HL-60 (cell line): ENCODE results near the gene ZDHHC5.
"Not testable (repeated sequence)": the region's sequence is repeated elsewhere in the genome, so short reads cannot be mapped to it uniquely, and the experiment has no call there.

ENCODE experiments used
- DNase-seq, 2 experiments: peaks; one replicate each; pipeline ENCODE4 v3.0.0-alpha.2; 2010 to 2020; ENCODE audit warnings: low read depth in 1 of 2, low spot score in 1 of 2
- H3K27ac ChIP-seq: fragments of 250-450 bp; sonication (Bioruptor Pico); replicated peaks from 2 replicates; pipeline ENCODE4 v1.5.1; 2020; ENCODE audit warnings: mild to moderate bottlenecking, moderate library complexity
- H3K27me3 ChIP-seq: fragments of 250-450 bp; sonication (Bioruptor Pico); 2 replicates; pipeline ENCODE4 v1.5.1; 2021; ENCODE audit warnings: mild to moderate bottlenecking, moderate library complexity; ENCODE audit not compliant: insufficient read depth, poor library complexity, severe bottlenecking
- H3K4me3 ChIP-seq: replicated peaks from 2 replicates; pipeline ENCODE4 v1.5.1; 2011; ENCODE audit warnings: mild to moderate bottlenecking, control low read depth, low read length; ENCODE audit not compliant: insufficient read depth
- GABPA ChIP-seq: IDR thresholded peaks from 2 replicates; pipeline ENCODE4 v1.6.1; 2012; ENCODE audit warnings: low read depth
- POLR2AphosphoS5 ChIP-seq: IDR thresholded peaks from 2 replicates; pipeline ENCODE4 v1.6.1; 2012; ENCODE audit warnings: low read depth
- SPI1 ChIP-seq: IDR thresholded peaks from 2 replicates; pipeline ENCODE4 v1.6.1; 2012; ENCODE audit warnings: low read depth, mild to moderate bottlenecking, borderline replicate concordance
- TF ChIP-seq, protein P1 (sequence below): IDR thresholded peaks from one replicate; pipeline ENCODE4 v1.5.1; 2011; ENCODE audit warnings: low read length, control low read depth, inconsistent platforms; ENCODE audit not compliant: insufficient read depth
- TF ChIP-seq, protein P2 (sequence below): IDR thresholded peaks from 2 replicates; pipeline ENCODE4 v1.6.1; 2012; ENCODE audit warnings: low read depth; ENCODE audit not compliant: insufficient replicate concordance

The ZDHHC5 gene

DNA sequence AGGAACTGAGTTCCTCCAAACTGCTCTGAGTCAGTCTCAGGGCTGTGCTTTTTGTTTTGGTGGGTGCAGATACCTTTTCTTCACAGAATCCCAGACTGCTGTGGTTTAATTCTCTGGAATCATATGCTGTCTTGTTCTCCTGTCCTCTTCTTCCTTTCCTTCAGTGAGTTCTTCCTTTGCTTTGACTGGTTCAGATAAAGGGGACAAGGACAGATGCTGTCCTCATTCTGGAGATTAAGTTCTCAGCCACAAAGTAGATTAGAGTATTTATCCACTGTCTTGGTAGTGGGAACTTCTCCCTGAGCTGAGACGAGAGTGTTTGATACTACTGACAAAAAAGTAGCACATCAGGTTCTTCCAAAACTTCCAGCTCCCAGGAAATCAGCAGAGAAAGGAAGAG lies 13.3 kb downstream of the ZDHHC5 start:
- TF ChIP-seq, protein P1, sequence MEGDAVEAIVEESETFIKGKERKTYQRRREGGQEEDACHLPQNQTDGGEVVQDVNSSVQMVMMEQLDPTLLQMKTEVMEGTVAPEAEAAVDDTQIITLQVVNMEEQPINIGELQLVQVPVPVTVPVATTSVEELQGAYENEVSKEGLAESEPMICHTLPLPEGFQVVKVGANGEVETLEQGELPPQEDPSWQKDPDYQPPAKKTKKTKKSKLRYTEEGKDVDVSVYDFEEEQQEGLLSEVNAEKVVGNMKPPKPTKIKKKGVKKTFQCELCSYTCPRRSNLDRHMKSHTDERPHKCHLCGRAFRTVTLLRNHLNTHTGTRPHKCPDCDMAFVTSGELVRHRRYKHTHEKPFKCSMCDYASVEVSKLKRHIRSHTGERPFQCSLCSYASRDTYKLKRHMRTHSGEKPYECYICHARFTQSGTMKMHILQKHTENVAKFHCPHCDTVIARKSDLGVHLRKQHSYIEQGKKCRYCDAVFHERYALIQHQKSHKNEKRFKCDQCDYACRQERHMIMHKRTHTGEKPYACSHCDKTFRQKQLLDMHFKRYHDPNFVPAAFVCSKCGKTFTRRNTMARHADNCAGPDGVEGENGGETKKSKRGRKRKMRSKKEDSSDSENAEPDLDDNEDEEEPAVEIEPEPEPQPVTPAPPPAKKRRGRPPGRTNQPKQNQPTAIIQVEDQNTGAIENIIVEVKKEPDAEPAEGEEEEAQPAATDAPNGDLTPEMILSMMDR: no peak
- TF ChIP-seq GABPA (no peak), SPI1 (no peak), POLR2AphosphoS5 (no peak)
- TF ChIP-seq, protein P2, sequence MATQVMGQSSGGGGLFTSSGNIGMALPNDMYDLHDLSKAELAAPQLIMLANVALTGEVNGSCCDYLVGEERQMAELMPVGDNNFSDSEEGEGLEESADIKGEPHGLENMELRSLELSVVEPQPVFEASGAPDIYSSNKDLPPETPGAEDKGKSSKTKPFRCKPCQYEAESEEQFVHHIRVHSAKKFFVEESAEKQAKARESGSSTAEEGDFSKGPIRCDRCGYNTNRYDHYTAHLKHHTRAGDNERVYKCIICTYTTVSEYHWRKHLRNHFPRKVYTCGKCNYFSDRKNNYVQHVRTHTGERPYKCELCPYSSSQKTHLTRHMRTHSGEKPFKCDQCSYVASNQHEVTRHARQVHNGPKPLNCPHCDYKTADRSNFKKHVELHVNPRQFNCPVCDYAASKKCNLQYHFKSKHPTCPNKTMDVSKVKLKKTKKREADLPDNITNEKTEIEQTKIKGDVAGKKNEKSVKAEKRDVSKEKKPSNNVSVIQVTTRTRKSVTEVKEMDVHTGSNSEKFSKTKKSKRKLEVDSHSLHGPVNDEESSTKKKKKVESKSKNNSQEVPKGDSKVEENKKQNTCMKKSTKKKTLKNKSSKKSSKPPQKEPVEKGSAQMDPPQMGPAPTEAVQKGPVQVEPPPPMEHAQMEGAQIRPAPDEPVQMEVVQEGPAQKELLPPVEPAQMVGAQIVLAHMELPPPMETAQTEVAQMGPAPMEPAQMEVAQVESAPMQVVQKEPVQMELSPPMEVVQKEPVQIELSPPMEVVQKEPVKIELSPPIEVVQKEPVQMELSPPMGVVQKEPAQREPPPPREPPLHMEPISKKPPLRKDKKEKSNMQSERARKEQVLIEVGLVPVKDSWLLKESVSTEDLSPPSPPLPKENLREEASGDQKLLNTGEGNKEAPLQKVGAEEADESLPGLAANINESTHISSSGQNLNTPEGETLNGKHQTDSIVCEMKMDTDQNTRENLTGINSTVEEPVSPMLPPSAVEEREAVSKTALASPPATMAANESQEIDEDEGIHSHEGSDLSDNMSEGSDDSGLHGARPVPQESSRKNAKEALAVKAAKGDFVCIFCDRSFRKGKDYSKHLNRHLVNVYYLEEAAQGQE: no peak
- no peak for DNase-seq
- no peak overlapping the region for H3K27ac ChIP-seq
- no peaks in the 10 kb centered on the region for H3K27me3 ChIP-seq
- H3K4me3 ChIP-seq: no peak overlapping the region

DNA sequence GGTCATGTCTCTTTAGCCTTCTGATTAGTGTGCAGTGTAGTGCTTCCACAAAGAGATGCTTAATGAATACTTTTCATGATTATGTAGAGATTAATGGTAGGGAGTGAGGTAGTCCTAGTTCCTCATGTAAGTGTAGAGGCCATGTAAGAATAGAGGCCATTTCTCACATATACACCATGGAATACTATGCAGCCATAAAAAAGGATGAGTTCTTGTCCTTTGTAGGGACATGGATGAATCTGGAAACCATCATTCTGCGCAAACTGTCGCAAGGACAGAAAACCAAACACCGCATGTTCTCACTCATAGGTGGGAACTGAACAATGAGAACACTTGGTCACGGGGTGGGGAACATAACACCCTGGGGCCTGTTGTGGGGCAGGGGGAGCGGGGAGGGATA lies 22.6 kb downstream of the ZDHHC5 start:
- DNase-seq, H3K4me3 ChIP-seq, H3K27me3 ChIP-seq, H3K27ac ChIP-seq: not testable (repeated sequence)

DNA sequence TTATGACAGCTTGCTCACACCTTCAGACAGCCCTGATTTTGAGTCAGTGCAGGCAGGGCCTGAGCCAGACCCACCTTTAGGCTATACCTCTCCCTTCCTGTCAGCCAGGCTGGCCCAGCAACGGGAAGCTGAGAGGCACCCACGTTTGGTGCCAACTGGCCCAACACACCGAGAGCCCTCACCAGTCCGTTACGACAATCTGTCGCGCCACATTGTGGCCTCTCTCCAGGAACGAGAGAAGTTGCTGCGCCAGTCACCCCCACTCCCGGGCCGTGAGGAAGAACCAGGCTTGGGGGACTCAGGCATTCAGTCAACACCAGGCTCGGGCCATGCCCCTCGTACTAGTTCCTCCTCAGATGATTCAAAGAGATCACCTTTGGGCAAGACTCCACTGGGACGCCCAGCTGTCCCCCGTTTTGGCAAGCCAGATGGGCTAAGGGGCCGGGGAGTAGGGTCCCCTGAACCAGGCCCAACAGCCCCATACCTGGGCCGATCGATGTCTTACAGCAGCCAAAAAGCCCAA lies 31.0 kb downstream of the ZDHHC5 start:
- DNase-seq: no peak
- no peak for TF ChIP-seq GABPA
- no peak for TF ChIP-seq SPI1
- TF ChIP-seq, protein P1: no peak
- TF ChIP-seq, protein P2: no peak
- H3K27me3 ChIP-seq: no peaks in the 10 kb centered on the region
- no peak overlapping the region for H3K4me3 ChIP-seq
- no peak overlapping the region for H3K27ac ChIP-seq

DNA sequence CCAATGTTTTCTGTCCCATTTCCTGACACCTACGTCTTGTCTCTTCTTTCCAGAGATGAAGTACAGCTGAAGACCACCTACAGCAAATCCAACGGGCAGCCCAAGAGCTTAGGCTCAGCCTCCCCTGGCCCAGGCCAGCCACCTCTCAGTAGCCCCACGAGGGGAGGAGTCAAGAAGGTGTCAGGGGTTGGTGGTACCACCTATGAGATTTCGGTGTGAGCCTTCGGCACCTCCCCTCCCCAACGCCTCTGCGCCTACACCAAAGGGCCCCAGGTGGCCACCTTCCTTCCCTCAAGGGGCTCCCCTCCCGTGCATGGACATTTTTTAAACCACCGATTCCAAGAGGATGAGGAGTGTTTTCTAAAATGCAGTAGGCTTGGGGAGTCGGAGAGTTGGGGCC lies 31.9 kb downstream of the ZDHHC5 start:
- no peak overlapping the region for H3K4me3 ChIP-seq
- TF ChIP-seq, protein P1: no peak
- TF ChIP-seq POLR2AphosphoS5 (no peak), GABPA (no peak), SPI1 (no peak)
- TF ChIP-seq, protein P2: no peak
- no peak for DNase-seq
- no peak overlapping the region for H3K27ac ChIP-seq
- H3K27me3 ChIP-seq: no peaks in the 10 kb centered on the region
